NB4 (cell line): ENCODE results near the gene RADIL.

Source experiments
- DNase-seq: peaks from one replicate; pipeline ENCODE4 v3.0.0; 2010; ENCODE audit warnings: low read depth
- H3K4me3 ChIP-seq: one replicate; pipeline ENCODE4 v1.5.1; 2011; ENCODE audit warnings: mild to moderate bottlenecking, low read depth, low read length, moderate library complexity
- CTCF ChIP-seq: IDR thresholded peaks from one replicate; pipeline ENCODE4 v1.5.1; 2012; ENCODE audit warnings: low read depth, low read length
- MAX ChIP-seq: IDR thresholded peaks from 2 replicates; pipeline ENCODE4 v1.6.1; 2011; ENCODE audit warnings: low read depth, low read length
- MYC ChIP-seq: IDR thresholded peaks from 2 replicates; pipeline ENCODE4 v1.6.1; 2011; ENCODE audit warnings: low read depth, low read length
- POLR2A ChIP-seq: IDR thresholded peaks from 2 replicates; pipeline ENCODE4 v1.6.1; 2011; ENCODE audit warnings: mild to moderate bottlenecking; ENCODE audit not compliant: insufficient read length; ENCODE audit errors: extremely low read depth

The RADIL gene

GRCh38 chr7:4800926-4801838 is 82.3 kb downstream of the RADIL start:
- no peak overlapping the region for H3K4me3 ChIP-seq
- no peak for DNase-seq
- TF ChIP-seq MYC (no peak), CTCF (no peak), MAX (no peak), POLR2A (no peak)

GRCh38 chr7:4800487-4800886 is 83.0 kb downstream of the RADIL start:
- DNase-seq: no peak
- TF ChIP-seq POLR2A (no peak), CTCF (no peak)
- H3K4me3 ChIP-seq: no peak overlapping the region

- DNase-seq: no peak
- H3K4me3 ChIP-seq: no peak overlapping the region
- TF ChIP-seq MYC (no peak), MAX (peak; percentile 64), CTCF (no peak)
Measured at GRCh38 chr7:4799508-4800268, 83.8 kb downstream of the RADIL start.

- no peak overlapping the region for H3K4me3 ChIP-seq
- TF ChIP-seq POLR2A: no peak
- TF ChIP-seq CTCF: no peak
- TF ChIP-seq MYC: no peak
- no peak for TF ChIP-seq MAX
- no peak for DNase-seq
Measured at GRCh38 chr7:4798706-4799235, 84.7 kb downstream of the RADIL start.

- TF ChIP-seq CTCF: peak; percentile 89
- TF ChIP-seq MAX: peak; percentile 88
- no peak for TF ChIP-seq POLR2A
- peak; percentile 94 for TF ChIP-seq MYC
- no peak overlapping the region for H3K4me3 ChIP-seq
- DNase-seq: peak; percentile 74
Measured at GRCh38 chr7:4797858-4798705, 85.4 kb downstream of the RADIL start.
